Keratinocyte (primary cell): ENCODE results near the gene AP4B1. TPM values are rescaled to one million over a fixed set of nuclear protein-coding genes. Genes with fewer than 3 reads are reported as not detected.
A peak's percentile ranks its signal among the peaks of the same experiment; 100 is the strongest.

Experiments
- DNase-seq: peaks from one replicate; pipeline ENCODE4 v3.0.0-alpha.2; 2011; ENCODE audit warnings: low read depth, missing footprints, low spot score
- FAIRE-seq: peaks from 2 replicates; lab custom pipeline; 2011; peaks lifted over from hg19 to GRCh38; lab: Jason Lieb, UNC
- H2AFZ ChIP-seq: 2 replicates; pipeline ENCODE4 v1.6.0; 2012; ENCODE audit warnings: low read length, control low read depth, inconsistent platforms; ENCODE audit not compliant: control insufficient read depth
- H3K27ac ChIP-seq: 2 replicates; pipeline ENCODE4 v1.5.1; 2011; ENCODE audit warnings: low read length; ENCODE audit not compliant: control insufficient read depth, insufficient read depth
- H3K27me3 ChIP-seq: 3 replicates; pipeline ENCODE4 v1.6.0; 2011; ENCODE audit warnings: low read length; ENCODE audit not compliant: control insufficient read depth, insufficient read depth; ENCODE audit errors: extremely low read depth
- H3K36me3 ChIP-seq, 2 experiments: 2 replicates in 1 of 2; 3 replicates in 1 of 2; pipeline ENCODE4 v1.5.1; 2011; ENCODE audit warnings: low read length in 2 of 2, mild to moderate bottlenecking in 1 of 2; ENCODE audit not compliant: control insufficient read depth in 2 of 2, insufficient read depth in 2 of 2; ENCODE audit errors: extremely low read depth in 1 of 2
- H3K4me1 ChIP-seq: 3 replicates; pipeline ENCODE4 v1.5.1; 2011; ENCODE audit warnings: low read length; ENCODE audit not compliant: control insufficient read depth, insufficient read depth; ENCODE audit errors: extremely low read depth
- H3K4me2 ChIP-seq: 3 replicates; pipeline ENCODE4 v1.6.0; 2011; ENCODE audit warnings: low read depth, low read length; ENCODE audit not compliant: control insufficient read depth, insufficient read depth; ENCODE audit errors: extremely low read depth
- H3K4me3 ChIP-seq, 3 experiments: fragments of 200-600 bp in 1 of 3; sonication (generic) in 1 of 3; 2 replicates in 2 of 3; 3 replicates in 1 of 3; pipeline ENCODE4 v1.5.1; 2011 to 2016; ENCODE audit warnings: low read length in 3 of 3, mild to moderate bottlenecking in 3 of 3, control low read depth in 2 of 3, inconsistent platforms in 1 of 3, low read depth in 1 of 3, mixed read lengths in 1 of 3, mixed run types in 1 of 3, moderate library complexity in 1 of 3; ENCODE audit not compliant: control insufficient read depth in 2 of 3, insufficient read depth in 2 of 3; ENCODE audit errors: extremely low read depth in 1 of 3
- H3K79me2 ChIP-seq: 2 replicates; pipeline ENCODE4 v1.6.0; 2012; ENCODE audit warnings: low read length; ENCODE audit not compliant: control insufficient read depth, insufficient read depth
- H3K9ac ChIP-seq: 3 replicates; pipeline ENCODE4 v1.6.0; 2011; ENCODE audit warnings: low read length; ENCODE audit not compliant: control insufficient read depth, insufficient read depth; ENCODE audit errors: extremely low read depth
- H3K9me1 ChIP-seq: 3 replicates; pipeline ENCODE4 v1.6.0; 2011; ENCODE audit warnings: low read length; ENCODE audit not compliant: control insufficient read depth, insufficient read depth; ENCODE audit errors: extremely low read depth
- H3K9me3 ChIP-seq: 2 replicates; pipeline ENCODE4 v1.5.1; 2012; ENCODE audit warnings: low read depth, low read length; ENCODE audit not compliant: control insufficient read depth
- H4K20me1 ChIP-seq: 3 replicates; pipeline ENCODE4 v1.6.0; 2011; ENCODE audit warnings: low read length; ENCODE audit not compliant: control insufficient read depth, insufficient read depth; ENCODE audit errors: extremely low read depth
- CTCF ChIP-seq, 3 experiments: IDR thresholded peaks in 1 of 3; conservative IDR thresholded peaks in 1 of 3; optimal IDR thresholded peaks in 1 of 3; 2 replicates in 2 of 3; 3 replicates in 1 of 3; pipeline versions ENCODE3 to v1.5.1; 2011; ENCODE audit warnings: low read length in 3 of 3, mild to moderate bottlenecking in 3 of 3, moderate library complexity in 2 of 3, control low read depth in 1 of 3, inconsistent platforms in 1 of 3; ENCODE audit not compliant: insufficient read depth in 2 of 3; ENCODE audit errors: extremely low read depth in 1 of 3
- EZH2 ChIP-seq: IDR thresholded peaks from one replicate; pipeline ENCODE4 v1.6.1; 2012; ENCODE audit warnings: inconsistent platforms, mild to moderate bottlenecking, low read length, moderate library complexity
- dilution Hi-C: fragments of 300-500 bp; cut with MboI; formaldehyde crosslinking; loops from one replicate; pipeline ENCODE4 v1.7.0; 2020; ENCODE audit warnings: low sequenced_read_pairs; ENCODE audit not compliant: extremely low pct_ligation_motif_present
- polyA plus RNA-seq, 5 experiments: library from polyadenylated mRNA; depleted of rRNA in 3 of 5; stranded (reverse) in 3 of 5; stranded (forward) in 1 of 5; unstranded in 1 of 5; fragments of >200 nt; gene quantifications; 1 replicate in 1 of 5; 2 replicates in 3 of 5; 3 replicates in 1 of 5; pipeline versions ENCODE4 v1.2.1 to v1.2.3, GENCODE V29; 2011 to 2012; ENCODE audit warnings: missing spikeins in 2 of 5, low read depth in 1 of 5, low replicate concordance in 1 of 5

AP4B1 gene
- polyA plus RNA-seq, 1 donor (not counting 4 experiments of a cell fraction or from before 2014, with no cell fraction given) = 16.5 TPM

- Histone ChIP-seq H3K4me2 (peak overlapping the region; percentile 30), H3K27me3 (no peaks in the 10 kb centered on the region), H3K4me1 (peaks cover 43% of the 10 kb centered on the region), H3K36me3 (no peaks in the 10 kb centered on the region), H4K20me1 (no peaks in the 10 kb centered on the region), H3K27ac (peak overlapping the region; percentile 42), H3K79me2 (no peaks in the 10 kb centered on the region), H3K4me3 (no peak overlapping the region), H3K9me3 (no peaks in the 10 kb centered on the region), H3K9ac (no peak overlapping the region), H3K9me1 (no peaks in the 10 kb centered on the region), H2AFZ (peak overlapping the region; percentile 54)
- FAIRE-seq (peak; percentile 68), DNase-seq (peak; percentile 33)
- dilution Hi-C loops = no loop called here
- TF ChIP-seq EZH2 (no peak), CTCF (optimal IDR thresholded peaks at IDR 0.05 in 1 of 3, IDR thresholded peaks at IDR 0.05 in 1 of 3, conservative IDR thresholded peaks at IDR 0.05 in 1 of 3; ENCODE audit: extremely low read depth in 1 of 3, insufficient read depth in 2 of 3, low read length in 3 of 3) (no peak)
Observed at GRCh38 chr1:113868387-113869083, 36.1 kb downstream of the AP4B1 start.

GRCh38 chr1:113861641-113862040 is 43.0 kb downstream of the AP4B1 start:
- dilution Hi-C loops = no loop called here
- FAIRE-seq = no peak
- no peak overlapping the region for H3K4me2 ChIP-seq

More at GRCh38 chr1:113861641-113862040, 43.0 kb downstream of the AP4B1 start:
- H3K36me3 ChIP-seq = no peaks in the 10 kb centered on the region
- H3K9me3 ChIP-seq = no peaks in the 10 kb centered on the region
- H3K4me1 ChIP-seq = peaks cover 24% of the 10 kb centered on the region
- H3K4me3 ChIP-seq = no peak overlapping the region
- H3K27me3 ChIP-seq = no peaks in the 10 kb centered on the region
- H3K9ac ChIP-seq = no peak overlapping the region
- H3K9me1 ChIP-seq = no peaks in the 10 kb centered on the region
- no peak for TF ChIP-seq CTCF (optimal IDR thresholded peaks at IDR 0.05 in 1 of 3, IDR thresholded peaks at IDR 0.05 in 1 of 3, conservative IDR thresholded peaks at IDR 0.05 in 1 of 3; ENCODE audit: extremely low read depth in 1 of 3, insufficient read depth in 2 of 3, low read length in 3 of 3)
- TF ChIP-seq EZH2 = no peak
- no peaks in the 10 kb centered on the region for H4K20me1 ChIP-seq
- no peak overlapping the region for H2AFZ ChIP-seq
- DNase-seq = no peak
- no peak overlapping the region for H3K27ac ChIP-seq
- H3K79me2 ChIP-seq = no peaks in the 10 kb centered on the region
